OCI-LY7 (cell line): ENCODE results near the gene TALDO1. TPM values are rescaled to one million over a fixed set of nuclear protein-coding genes. Genes with fewer than 3 reads are reported as not detected.
"Not testable (repeated sequence)": the region's sequence is repeated elsewhere in the genome, so short reads cannot be mapped to it uniquely, and the experiment has no call there.

Experiments used
- BruUV-seq: library from RNA; stranded (reverse); fragments of 400-500 nt; replicated peaks from 2 replicates; lab custom pipeline; 2021; lab: Mats Ljungman, UMichigan
- CTCF ChIA-PET: fragments of 300-600 bp; sonication (Branson Sonifier 250); formaldehyde crosslinking; loops from one replicate; lab custom pipeline; 2022; ENCODE audit warnings: antibody characterized with exemption; ENCODE audit not compliant: unreplicated experiment; lab: Charles Lee
- POLR2A ChIA-PET: fragments of 300-600 bp; sonication (Branson Sonifier 250); formaldehyde crosslinking; loops from one replicate; lab custom pipeline; 2022; ENCODE audit warnings: antibody characterized with exemption; lab: Charles Lee
- DNase-seq: peaks from one replicate; pipeline ENCODE4 v3.0.0-alpha.2; 2015; ENCODE audit warnings: low spot score
- H2AFZ ChIP-seq: fragments of 200-600 bp; sonication (generic), shearing (Covaris generic); 2 replicates; pipeline ENCODE4 v1.6.1; 2014; ENCODE audit warnings: mild to moderate bottlenecking, antibody characterized with exemption, low read length, moderate library complexity
- H3K27ac ChIP-seq: fragments of 200-600 bp; sonication (generic); 2 replicates; pipeline ENCODE4 v1.5.1; 2014; ENCODE audit warnings: mixed run types, low read depth, mild to moderate bottlenecking, moderate library complexity, low read length, inconsistent platforms; ENCODE audit not compliant: poor library complexity, severe bottlenecking
- H3K36me3 ChIP-seq: fragments of 200-600 bp; sonication (generic); 2 replicates; pipeline ENCODE4 v1.6.1; 2014; ENCODE audit warnings: mild to moderate bottlenecking, antibody characterized with exemption, low read length, moderate library complexity, mixed read lengths; ENCODE audit not compliant: insufficient read depth
- H3K4me1 ChIP-seq: fragments of 200-600 bp; sonication (generic); 2 replicates; pipeline ENCODE4 v1.5.1; 2014; ENCODE audit warnings: mild to moderate bottlenecking, low read length; ENCODE audit not compliant: insufficient read depth, poor library complexity, severe bottlenecking
- H3K4me2 ChIP-seq: fragments of 200-600 bp; sonication (generic); 2 replicates; pipeline ENCODE4 v1.6.1; 2014; ENCODE audit warnings: mild to moderate bottlenecking, low read length
- H3K4me3 ChIP-seq: fragments of 200-600 bp; sonication (generic); 2 replicates; pipeline ENCODE4 v1.5.1; 2014; ENCODE audit warnings: mild to moderate bottlenecking, low read depth, low read length; ENCODE audit not compliant: poor library complexity, severe bottlenecking
- H3K79me2 ChIP-seq: fragments of 200-600 bp; sonication (generic); 2 replicates; pipeline ENCODE4 v1.6.1; 2016; ENCODE audit warnings: low read depth, mild to moderate bottlenecking, low read length, moderate library complexity, mixed read lengths; ENCODE audit not compliant: insufficient read depth
- H3K9me2 ChIP-seq: fragments of 200-600 bp; sonication (generic); 2 replicates; pipeline ENCODE4 v1.6.1; 2016; ENCODE audit warnings: mild to moderate bottlenecking, low read length, mixed read lengths; ENCODE audit not compliant: insufficient read depth
- H3K9me3 ChIP-seq: fragments of 200-600 bp; sonication (generic); 2 replicates; pipeline ENCODE4 v1.6.1; 2014; ENCODE audit warnings: mild to moderate bottlenecking, mixed run types, low read length, mixed read lengths
- H4K20me1 ChIP-seq: fragments of 200-600 bp; sonication (generic); 2 replicates; pipeline ENCODE4 v1.6.1; 2014; ENCODE audit warnings: mild to moderate bottlenecking, antibody characterized with exemption, low read length, moderate library complexity, mixed read lengths; ENCODE audit not compliant: insufficient read depth
- CTCF ChIP-seq: fragments of 200-600 bp; sonication (generic); conservative IDR thresholded peaks from 2 replicates; pipeline ENCODE4 v1.5.1; 2014; ENCODE audit warnings: mild to moderate bottlenecking, antibody characterized with exemption, low read length, moderate library complexity, mixed read lengths
- EZH2phosphoT487 ChIP-seq: fragments of 200-600 bp; sonication (generic); IDR thresholded peaks from 2 replicates; pipeline ENCODE4 v1.6.1; 2018; ENCODE audit warnings: low read depth, borderline replicate concordance, mild to moderate bottlenecking, mixed run types, antibody characterized with exemption, low read length, moderate library complexity, mixed read lengths
- intact Hi-C: fragments of 100-400 bp; cut with micrococcal nuclease; formaldehyde crosslinking; loops from one replicate; pipeline ENCODE4 v1.10.0; 2022; ENCODE audit not compliant: unreplicated experiment
- total RNA-seq, 2 experiments: library from RNA; depleted of rRNA in 1 of 2; stranded (reverse); fragments of >200 nt in 1 of 2; shearing (Covaris generic) in 1 of 2; gene quantifications; 2 replicates each; pipeline ENCODE4 v1.2.3, GENCODE V29; 2014 to 2022

Gene TALDO1
- total RNA-seq, 2 experiments from 2014 or later = 172 to 226 TPM

- POLR2A ChIA-PET = no interaction called here
- BruUV-seq = no TSS peak
- Histone ChIP-seq H3K4me1 (peaks cover 32% of the 10 kb centered on the region), H2AFZ (no peak overlapping the region), H3K27ac (no peak overlapping the region), H3K9me3 (no peaks in the 10 kb centered on the region), H3K36me3 (no peaks in the 10 kb centered on the region), H3K9me2 (no peaks in the 10 kb centered on the region), H4K20me1 (no peaks in the 10 kb centered on the region), H3K79me2 (no peaks in the 10 kb centered on the region), H3K4me2 (peak overlapping the region; percentile 20; the same call in 1 of the 2 replicates), H3K4me3 (no peak overlapping the region)
- CTCF ChIA-PET = no interaction called here
- TF ChIP-seq EZH2phosphoT487 = no peak
- TF ChIP-seq CTCF = no peak
- intact Hi-C loops = no loop called here
- DNase-seq = no peak
Observed at GRCh38 chr11:729492-730074, 17.7 kb upstream of the TALDO1 start.

GRCh38 chr11:733072-733471 lies 14.2 kb upstream of the TALDO1 start:
- Histone ChIP-seq H3K27ac (no peak overlapping the region), H3K9me2 (no peaks in the 10 kb centered on the region), H3K4me3 (no peak overlapping the region), H3K79me2 (no peaks in the 10 kb centered on the region), H2AFZ (no peak overlapping the region), H3K36me3 (no peaks in the 10 kb centered on the region), H3K9me3 (no peaks in the 10 kb centered on the region), H3K4me2 (no peak overlapping the region), H3K4me1 (peaks cover 9% of the 10 kb centered on the region), H4K20me1 (no peaks in the 10 kb centered on the region)
- BruUV-seq = no TSS peak
- POLR2A ChIA-PET = interaction anchor here (0.6 kb wide), 2 partner anchors 17 to 1216 kb away, joined by 3 to 6 read pairs; no protein-coding TSS in a partner anchor
- no peak for DNase-seq
- TF ChIP-seq EZH2phosphoT487 = no peak
- no peak for TF ChIP-seq CTCF
- intact Hi-C loops = no loop called here
- CTCF ChIA-PET = no interaction called here

- BruUV-seq, H3K9me3 ChIP-seq, H3K36me3 ChIP-seq, POLR2A ChIA-PET, H3K27ac ChIP-seq, H4K20me1 ChIP-seq, intact Hi-C loops, H3K4me2 ChIP-seq, H2AFZ ChIP-seq, CTCF ChIA-PET, H3K79me2 ChIP-seq, H3K4me3 ChIP-seq, H3K4me1 ChIP-seq, H3K9me2 ChIP-seq, DNase-seq: not testable (repeated sequence)
Observed at GRCh38 chr11:734541-734940, 12.7 kb upstream of the TALDO1 start.
